IMR-90 (cell line): ENCODE measurements around the gene ATXN1. TPM values are rescaled to one million over a fixed set of nuclear protein-coding genes. Genes with fewer than 3 reads are reported as not detected.
A peak's percentile ranks its signal among the peaks of the same experiment; 100 is the strongest.

ENCODE experiments used
- ATAC-seq: fragments of 200-7000 bp; cut with Tn5 transposase; 2 replicates; pipeline ENCODE4 v1.9.1; 2020; ENCODE audit warnings: low read depth, mild to moderate bottlenecking, moderate library complexity
- BruUV-seq: library from RNA; stranded (reverse); fragments of 400-500 nt; replicated peaks from 2 replicates; lab custom pipeline; 2021; lab: Mats Ljungman, UMichigan
- CTCF ChIA-PET: fragments of 300-600 bp; formaldehyde crosslinking; extraction: SDS; loops from one replicate; lab custom pipeline; 2021; ENCODE audit warnings: antibody characterized with exemption; lab: Yijun Ruan, JAX
- POLR2A ChIA-PET: fragments of 300-600 bp; sonication (Branson Sonifier 250); formaldehyde crosslinking; loops from one replicate; lab custom pipeline; 2022; ENCODE audit warnings: antibody characterized with exemption; ENCODE audit not compliant: unreplicated experiment; lab: Charles Lee
- DNase-seq: peaks from one replicate; pipeline ENCODE4 v3.0.0; 2013
- H2AFZ ChIP-seq: replicated peaks from 2 replicates; pipeline ENCODE3; 2013; ENCODE audit warnings: low read length, mild to moderate bottlenecking; ENCODE audit not compliant: poor library complexity
- H2AK5ac ChIP-seq: 2 replicates; pipeline ENCODE4 v1.6.1; 2013; ENCODE audit warnings: low read depth, low read length, inconsistent platforms
- H2AK9ac ChIP-seq: replicated peaks from 2 replicates; pipeline ENCODE3; 2013; ENCODE audit warnings: mild to moderate bottlenecking, low read depth, low read length, moderate library complexity; ENCODE audit not compliant: poor library complexity
- H2BK120ac ChIP-seq: 2 replicates; pipeline ENCODE4 v1.6.1; 2013; ENCODE audit warnings: low read depth, low read length, inconsistent platforms
- H2BK15ac ChIP-seq: 3 replicates; pipeline ENCODE4 v1.6.1; 2013; ENCODE audit warnings: low read depth, low read length, inconsistent platforms
- H2BK20ac ChIP-seq: 2 replicates; pipeline ENCODE4 v1.6.1; 2013; ENCODE audit warnings: low read depth, mild to moderate bottlenecking, inconsistent platforms, low read length, moderate library complexity
- H2BK5ac ChIP-seq: 2 replicates; pipeline ENCODE4 v1.6.1; 2013; ENCODE audit warnings: mild to moderate bottlenecking, low read depth, low read length, inconsistent platforms; ENCODE audit not compliant: poor library complexity, severe bottlenecking
- H3K14ac ChIP-seq: replicated peaks from 2 replicates; pipeline ENCODE4 v1.6.1; 2013; ENCODE audit warnings: low read depth, low read length, inconsistent platforms
- H3K18ac ChIP-seq: 2 replicates; pipeline ENCODE4 v1.6.1; 2013; ENCODE audit warnings: low read depth, low read length, control low read depth
- H3K23ac ChIP-seq: 2 replicates; pipeline ENCODE4 v1.6.1; 2013; ENCODE audit warnings: low read depth, low read length, inconsistent platforms
- H3K27ac ChIP-seq: 2 replicates; pipeline ENCODE4 v1.5.1; 2013; ENCODE audit warnings: mild to moderate bottlenecking, control low read depth, low read length; ENCODE audit not compliant: insufficient read depth
- H3K27me3 ChIP-seq: 2 replicates; pipeline ENCODE4 v1.6.1; 2013; ENCODE audit warnings: low read length; ENCODE audit not compliant: control insufficient read depth, insufficient read depth
- H3K36me3 ChIP-seq: 2 replicates; pipeline ENCODE4 v1.6.1; 2013; ENCODE audit warnings: low read length, mixed read lengths; ENCODE audit not compliant: control insufficient read depth, insufficient read depth
- H3K4ac ChIP-seq: 2 replicates; pipeline ENCODE4 v1.6.1; 2013; ENCODE audit warnings: low read depth, low read length, inconsistent platforms
- H3K4me1 ChIP-seq: 2 replicates; pipeline ENCODE4 v1.6.1; 2013; ENCODE audit warnings: low read length, mixed read lengths; ENCODE audit not compliant: control insufficient read depth, insufficient read depth
- H3K4me2 ChIP-seq: 2 replicates; pipeline ENCODE4 v1.6.1; 2013; ENCODE audit warnings: low read depth, mild to moderate bottlenecking, control low read depth, low read length, moderate library complexity
- H3K4me3 ChIP-seq: 2 replicates; pipeline ENCODE4 v1.5.1; 2013; ENCODE audit warnings: low read depth, mild to moderate bottlenecking, control low read depth, low read length, moderate library complexity; ENCODE audit not compliant: insufficient read depth
- H3K56ac ChIP-seq: 2 replicates; pipeline ENCODE4 v1.6.1; 2013; ENCODE audit warnings: low read length, inconsistent platforms; ENCODE audit not compliant: insufficient read depth; ENCODE audit errors: extremely low read depth
- H3K79me1 ChIP-seq, 2 experiments: 2 replicates each; pipeline ENCODE4 v1.6.1; 2013; ENCODE audit warnings: low read length in 2 of 2, inconsistent platforms in 1 of 2, low read depth in 1 of 2
- H3K9ac ChIP-seq: 2 replicates; pipeline ENCODE4 v1.6.1; 2013; ENCODE audit warnings: low read depth, low read length, control low read depth
- H3K9me1 ChIP-seq: 2 replicates; pipeline ENCODE4 v1.6.1; 2013; ENCODE audit warnings: low read length, inconsistent platforms; ENCODE audit not compliant: insufficient read depth
- H3K9me3 ChIP-seq: 2 replicates; pipeline ENCODE4 v1.6.1; 2013; ENCODE audit warnings: low read length; ENCODE audit not compliant: control insufficient read depth, insufficient read depth
- H4K20me1 ChIP-seq: 2 replicates; pipeline ENCODE4 v1.6.1; 2013; ENCODE audit warnings: low read length, inconsistent platforms; ENCODE audit not compliant: insufficient read depth
- H4K5ac ChIP-seq: 2 replicates; pipeline ENCODE4 v1.6.1; 2013; ENCODE audit warnings: mild to moderate bottlenecking, low read depth, low read length, control low read depth
- H4K8ac ChIP-seq, 2 experiments: 2 replicates each; pipeline ENCODE4 v1.6.1; 2013; ENCODE audit warnings: low read depth in 2 of 2, low read length in 2 of 2, control low read depth in 1 of 2, inconsistent platforms in 1 of 2
- H4K91ac ChIP-seq: 2 replicates; pipeline ENCODE4 v1.6.1; 2013; ENCODE audit warnings: low read depth, low read length, inconsistent platforms; ENCODE audit not compliant: insufficient read depth
- CEBPB ChIP-seq: IDR thresholded peaks from 2 replicates; pipeline ENCODE4 v1.6.1; 2012; ENCODE audit warnings: low read depth, low read length, improper control_type of control experiment
- CHD1 ChIP-seq: IDR thresholded peaks from 2 replicates; pipeline ENCODE4 v1.6.1; 2012; ENCODE audit warnings: low read depth, low read length, improper control_type of control experiment
- MXI1 ChIP-seq: IDR thresholded peaks from 2 replicates; pipeline ENCODE4 v1.6.1; 2012; ENCODE audit warnings: low read depth, mild to moderate bottlenecking, low read length, moderate library complexity, borderline replicate concordance
- RAD21 ChIP-seq: IDR thresholded peaks from 2 replicates; pipeline ENCODE4 v1.6.1; 2012; ENCODE audit warnings: low read length, improper control_type of control experiment
- RFX5 ChIP-seq: IDR thresholded peaks from 2 replicates; pipeline ENCODE4 v1.8.0; 2012; ENCODE audit warnings: low read depth, mild to moderate bottlenecking, low read length, moderate library complexity
- SMC3 ChIP-seq: fragments of 150-350 bp; IDR thresholded peaks from 2 replicates; pipeline ENCODE4 v1.6.1; 2016; ENCODE audit warnings: low read depth, mild to moderate bottlenecking, antibody characterized with exemption, low read length, moderate library complexity
- WGBS, 2 experiments: methylation state at CpG; one replicate each; pipeline versions ENCODE4 v1.1.5 to v1.1.7; 2013; ENCODE audit warnings: missing lambda C conversion rate in 2 of 2; ENCODE audit not compliant: insufficient read length in 1 of 2; ENCODE audit errors: extremely low coverage in 2 of 2; 5-methylcytosine and 5-hydroxymethylcytosine counted together
- dilution Hi-C: fragments of 300-500 bp; cut with HindIII; formaldehyde crosslinking; loops from one replicate; pipeline ENCODE4 v1.14.3; 2018; ENCODE audit warnings: low sequenced_read_pairs; ENCODE audit not compliant: unreplicated experiment
- in situ Hi-C: fragments of 300-500 bp; cut with MboI; formaldehyde crosslinking; loops from 3 replicates; pipeline ENCODE4 v1.14.3; 2019; ENCODE audit warnings: low sequenced_read_pairs, inconsistent platforms, mixed read lengths
- intact Hi-C: fragments of 100-400 bp; cut with micrococcal nuclease; formaldehyde crosslinking; loops from 2 replicates; pipeline ENCODE4 v1.10.0; 2022
- polyA plus RNA-seq, 3 experiments: library from polyadenylated mRNA; depleted of rRNA; stranded (reverse); fragments of >200 nt; gene quantifications; 2 replicates each; pipeline ENCODE4 v1.2.3, GENCODE V29; 2012; ENCODE audit warnings: low replicate concordance in 1 of 3
- total RNA-seq: library from RNA; depleted of rRNA; stranded (reverse); fragments of >200 nt; gene quantifications from 2 replicates; pipeline ENCODE4 v1.2.3, GENCODE V29; 2012
- TF ChIP-seq, protein P1 (sequence below): conservative IDR thresholded peaks from 2 replicates; pipeline ENCODE4 v1.5.1; 2012; ENCODE audit warnings: mild to moderate bottlenecking, low read depth, low read length, improper control_type of control experiment

The ATXN1 gene
- total and polyA plus RNA-seq, 2 of the 4 experiments (the other 2 are of a cell fraction): 7.3 to 11.1 TPM

DNA sequence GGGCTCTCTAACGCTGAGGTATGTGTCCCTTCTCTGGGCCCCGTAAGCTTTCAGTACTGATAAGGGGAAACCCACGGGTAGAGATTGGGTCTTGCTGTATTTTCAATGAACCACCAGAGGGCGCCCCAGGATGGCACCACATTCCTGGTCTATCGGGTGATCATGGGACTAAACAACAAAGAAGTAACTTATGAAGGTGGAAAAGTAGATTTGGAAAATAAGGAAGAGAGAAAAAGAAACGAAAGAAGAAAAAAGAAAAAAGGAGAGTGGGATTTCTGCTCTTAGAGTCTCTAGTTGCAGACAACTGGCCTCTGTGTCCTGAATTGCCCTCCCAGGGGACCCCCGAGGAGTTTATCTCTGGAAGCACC, 429.1 kb downstream of the ATXN1 start (continued):
- TF ChIP-seq MXI1: no peak

DNA sequence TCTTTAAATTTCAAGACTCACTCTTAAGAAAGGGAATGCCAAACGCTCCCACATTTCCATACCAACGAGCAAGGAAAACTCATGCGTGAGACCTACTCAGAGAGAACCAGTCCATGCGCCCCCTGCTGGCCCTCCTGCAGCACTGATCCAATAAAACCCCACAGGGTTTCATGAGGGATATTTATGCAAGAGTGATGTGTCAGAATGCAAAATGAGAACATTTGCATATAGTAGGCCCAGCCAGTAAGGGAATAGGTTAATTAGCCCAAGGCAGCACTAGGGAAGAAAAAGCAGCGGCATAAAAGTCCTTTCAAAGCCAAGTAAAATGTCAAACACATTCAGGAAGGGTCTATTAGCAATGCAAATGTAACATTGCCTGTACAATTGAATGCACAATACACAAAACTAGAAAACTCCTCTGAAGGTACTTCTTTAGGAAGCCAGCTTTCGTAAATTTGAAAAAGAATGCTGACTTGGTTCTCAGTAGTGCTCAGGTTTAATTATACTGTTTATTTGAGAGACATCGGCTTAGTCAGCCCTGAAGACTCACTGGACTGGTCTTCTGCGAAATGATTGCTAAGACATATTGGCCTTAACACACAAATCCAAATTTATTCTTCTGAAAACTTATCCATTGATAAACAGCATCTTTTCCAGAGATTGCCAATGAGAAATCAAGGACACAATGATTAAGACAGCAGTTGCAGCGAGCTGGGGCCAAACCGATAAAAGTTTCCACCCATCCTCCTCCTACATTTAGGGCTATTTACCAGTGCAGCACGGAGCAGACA, 429.7 kb downstream of the ATXN1 start:
- Histone ChIP-seq H3K9me3 (no peaks in the 10 kb centered on the region), H3K4me1 (peaks cover 13% of the 10 kb centered on the region), H2BK20ac (peak overlapping the region; percentile 82; the same call in 1 of the 2 replicates), H3K9ac (0 out of 2 replicates have a peak overlapping the region, but pooled peaks have one; percentile 22), H3K23ac (peak overlapping the region; percentile 85; the same call in 1 of the 2 replicates), H3K27me3 (no peaks in the 10 kb centered on the region), H2AK5ac (peak overlapping the region; percentile 82), H4K8ac (peak overlapping the region in 1 of 2 experiments; percentile 78; a peak in 2 of 4 replicates), H3K4ac (peak overlapping the region; percentile 80), H3K9me1 (peaks cover 19% of the 10 kb centered on the region), H3K27ac (peak overlapping the region; percentile 18; the same call in 1 of the 2 replicates), H4K20me1 (0 out of 2 replicates have a peak, but pooled peaks cover 4% of the 10 kb centered on the region), H4K5ac (peak overlapping the region; percentile 56; the same call in 1 of the 2 replicates), H2AFZ (peak overlapping the region; percentile 80), H2BK5ac (peak overlapping the region; percentile 40), H3K36me3 (peaks cover 13% of the 10 kb centered on the region; the same call in 1 of the 2 replicates), H2BK120ac (peak overlapping the region; percentile 62), H4K91ac (peak overlapping the region; percentile 47), H3K79me1 (peaks cover 2 to 18% of the 10 kb centered on the region in 2 experiments; a peak in 3 of 4 replicates), H3K4me2 (peak overlapping the region; percentile 88), H2BK15ac (peak overlapping the region; percentile 46; the same call in 1 of the 3 replicates), H2AK9ac (peak overlapping the region; percentile 70), H3K4me3 (no peak overlapping the region), H3K18ac (peak overlapping the region; percentile 54; the same call in 1 of the 2 replicates), H3K14ac (no peak overlapping the region), H3K56ac (no peak overlapping the region)
- ChIA-PET POLR2A (interaction anchor here (0.7 kb wide), 1 partner anchor 11 kb away, joined by 3 read pairs; no protein-coding TSS in a partner anchor), CTCF (interaction anchor here (0.7 to 1.4 kb wide), 11 partner anchors 9 to 431 kb away, joined by 3 to 5 read pairs (median 4); no protein-coding TSS in a partner anchor)
- DNase-seq (peak; percentile 77), ATAC-seq (peak; percentile 63)
- dilution Hi-C loops: no loop called here
- TF ChIP-seq CEBPB (peak; percentile 60; the same call in 1 of the 2 replicates), CHD1 (no peak), SMC3 (peak; percentile 88), RFX5 (no peak), RAD21 (peak; percentile 75)
- TF ChIP-seq, protein P1, sequence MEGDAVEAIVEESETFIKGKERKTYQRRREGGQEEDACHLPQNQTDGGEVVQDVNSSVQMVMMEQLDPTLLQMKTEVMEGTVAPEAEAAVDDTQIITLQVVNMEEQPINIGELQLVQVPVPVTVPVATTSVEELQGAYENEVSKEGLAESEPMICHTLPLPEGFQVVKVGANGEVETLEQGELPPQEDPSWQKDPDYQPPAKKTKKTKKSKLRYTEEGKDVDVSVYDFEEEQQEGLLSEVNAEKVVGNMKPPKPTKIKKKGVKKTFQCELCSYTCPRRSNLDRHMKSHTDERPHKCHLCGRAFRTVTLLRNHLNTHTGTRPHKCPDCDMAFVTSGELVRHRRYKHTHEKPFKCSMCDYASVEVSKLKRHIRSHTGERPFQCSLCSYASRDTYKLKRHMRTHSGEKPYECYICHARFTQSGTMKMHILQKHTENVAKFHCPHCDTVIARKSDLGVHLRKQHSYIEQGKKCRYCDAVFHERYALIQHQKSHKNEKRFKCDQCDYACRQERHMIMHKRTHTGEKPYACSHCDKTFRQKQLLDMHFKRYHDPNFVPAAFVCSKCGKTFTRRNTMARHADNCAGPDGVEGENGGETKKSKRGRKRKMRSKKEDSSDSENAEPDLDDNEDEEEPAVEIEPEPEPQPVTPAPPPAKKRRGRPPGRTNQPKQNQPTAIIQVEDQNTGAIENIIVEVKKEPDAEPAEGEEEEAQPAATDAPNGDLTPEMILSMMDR: peak; percentile 90
- no CpG with 5 or more reads among the region's 11 CpGs for WGBS, 2 experiments
- no TSS peak for BruUV-seq
- in situ Hi-C loops: loop anchor here (5.0 to 10.0 kb wide), 3 partner anchors 431 to 756 kb away; partner anchors contain the start of gene ATXN1
- intact Hi-C loops: loop anchor here (1.0 to 10.0 kb wide), 8 partner anchors 45 to 755 kb away; no protein-coding TSS in a partner anchor
